GM13976 (cell line): ENCODE results near the gene CCDC149.

Experiments
- DNase-seq: peaks from one replicate; pipeline ENCODE4 v3.0.0; 2012; ENCODE audit warnings: low spot score
- CTCF ChIP-seq: IDR thresholded peaks from 2 replicates; pipeline ENCODE4 v1.5.1; 2012; ENCODE audit warnings: borderline replicate concordance, mild to moderate bottlenecking; ENCODE audit not compliant: insufficient read depth; ENCODE audit errors: extremely low read depth, missing control alignments, control extremely low read depth
- in situ Hi-C: fragments of 300-500 bp; cut with MboI; formaldehyde crosslinking; loops from one replicate; pipeline ENCODE4 v1.12.0; 2022; ENCODE audit warnings: low sequenced_read_pairs, mixed read lengths, inconsistent platforms; ENCODE audit not compliant: unreplicated experiment

Gene CCDC149

GRCh38 chr4:24872720-24873119 is 40.1 kb downstream of the CCDC149 start:
- in situ Hi-C loops: no loop called here
- no peak for DNase-seq
- TF ChIP-seq CTCF: no peak

GRCh38 chr4:24871210-24871609 is 41.6 kb downstream of the CCDC149 start:
- DNase-seq: no peak
- TF ChIP-seq CTCF: no peak
- in situ Hi-C loops: no loop called here

GRCh38 chr4:24867766-24868296 is 45.0 kb downstream of the CCDC149 start:
- in situ Hi-C loops: no loop called here
- DNase-seq: no peak
- TF ChIP-seq CTCF: no peak

- in situ Hi-C loops: no loop called here
- DNase-seq: no peak
- no peak for TF ChIP-seq CTCF
These were observed 45.6 kb downstream of the CCDC149 start for GRCh38 chr4:24867251-24867650.

- TF ChIP-seq CTCF: no peak
- DNase-seq: no peak
- in situ Hi-C loops: no loop called here
These were observed 47.4 kb downstream of the CCDC149 start for GRCh38 chr4:24865401-24865800.

- in situ Hi-C loops: no loop called here
- no peak for DNase-seq
- TF ChIP-seq CTCF: no peak
These were observed 49.0 kb downstream of the CCDC149 start for GRCh38 chr4:24863799-24864198.

GRCh38 chr4:24862073-24862751 is 50.6 kb downstream of the CCDC149 start:
- no peak for DNase-seq
- in situ Hi-C loops: no loop called here
- no peak for TF ChIP-seq CTCF
